T-helper 2 cell (primary cell): ENCODE data around the gene ARMC9.
A peak's percentile ranks its signal among the peaks of the same experiment; 100 is the strongest.
"Not testable (repeated sequence)": the region's sequence is repeated elsewhere in the genome, so short reads cannot be mapped to it uniquely, and the experiment has no call there.

Source experiments
- DNase-seq, 5 experiments: peaks; one replicate each; pipeline versions ENCODE4 v3.0.0 to v3.0.0-alpha.2; 2012 to 2022

The ARMC9 gene

DNA sequence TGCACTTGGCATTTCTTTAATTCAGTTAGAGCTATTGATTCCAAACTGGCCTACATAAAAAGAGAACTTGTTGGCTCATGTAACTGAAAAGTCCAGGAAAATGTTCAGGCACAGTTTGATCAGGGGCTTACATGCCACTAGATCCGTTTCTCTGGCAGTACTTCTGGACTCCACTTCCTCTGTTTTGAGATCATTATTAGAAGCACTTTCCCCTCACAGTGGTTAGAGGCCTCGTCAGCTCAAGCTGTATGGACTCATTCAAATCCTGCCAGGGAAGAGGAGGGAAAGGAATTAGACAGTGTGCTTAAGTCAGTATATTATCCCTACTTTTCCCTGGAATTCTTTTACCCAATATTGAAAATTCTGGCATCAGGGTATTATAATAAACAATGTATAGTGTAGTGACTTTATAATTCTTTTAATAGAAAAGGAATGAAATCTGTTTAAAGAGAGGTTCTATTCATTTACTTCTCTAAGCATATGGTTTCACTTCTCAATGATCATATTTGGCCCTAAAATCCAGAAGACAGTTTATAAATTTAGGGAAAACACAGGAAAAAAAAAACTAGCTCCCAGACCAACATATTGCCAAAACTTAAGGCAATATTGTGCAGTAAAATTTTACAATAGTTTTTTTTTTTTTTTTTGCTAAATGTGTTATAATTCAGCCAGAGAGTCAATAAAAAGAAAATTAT lies 92.0 kb downstream of the ARMC9 start:
- no peak for DNase-seq

- no peak for DNase-seq
These were observed 94.2 kb downstream of the ARMC9 start for GRCh38 chr2:231292472-231293134.

DNA sequence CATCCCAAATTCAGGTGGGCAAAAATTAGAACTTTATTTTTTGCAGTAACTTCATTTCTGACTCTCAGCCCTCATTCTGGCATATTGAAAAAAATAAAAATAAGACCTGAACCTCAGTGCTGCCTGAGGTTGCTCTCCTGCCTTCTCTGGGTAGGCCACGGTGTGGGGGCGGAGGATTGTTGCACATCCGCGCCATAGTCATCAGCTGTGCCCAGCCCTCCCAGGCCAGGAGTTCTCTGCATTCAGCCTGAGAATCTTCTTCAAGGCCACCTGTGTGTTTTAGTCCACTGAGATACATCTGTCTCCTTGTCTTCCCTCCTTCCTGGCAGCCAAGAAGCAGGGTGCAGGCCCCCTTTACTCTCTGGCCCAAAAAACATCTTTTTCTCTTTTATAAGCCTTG lies 94.7 kb downstream of the ARMC9 start:
- no peak for DNase-seq

DNA sequence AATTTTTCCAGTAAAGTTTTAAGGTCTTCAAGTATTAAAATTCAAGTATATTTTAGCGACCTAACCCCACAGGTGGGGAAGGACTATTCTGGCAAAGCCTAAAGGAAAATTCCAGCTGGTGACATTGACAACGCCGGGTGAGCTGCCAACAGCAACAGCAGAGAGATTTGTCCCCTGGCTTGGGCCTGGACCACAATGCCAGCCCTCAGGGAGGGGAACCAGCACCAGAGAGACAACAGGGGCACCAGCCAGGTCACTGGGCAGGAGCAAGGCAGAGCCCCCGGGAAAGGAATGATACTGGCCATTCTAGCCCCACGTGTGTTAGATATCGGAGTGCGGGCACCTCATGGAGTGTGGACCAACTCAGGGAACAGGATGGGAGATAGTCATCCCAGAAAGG lies 95.7 kb downstream of the ARMC9 start:
- no peak for DNase-seq

GRCh38 chr2:231294571-231295362 lies 96.3 kb downstream of the ARMC9 start:
- DNase-seq: no peak

DNA sequence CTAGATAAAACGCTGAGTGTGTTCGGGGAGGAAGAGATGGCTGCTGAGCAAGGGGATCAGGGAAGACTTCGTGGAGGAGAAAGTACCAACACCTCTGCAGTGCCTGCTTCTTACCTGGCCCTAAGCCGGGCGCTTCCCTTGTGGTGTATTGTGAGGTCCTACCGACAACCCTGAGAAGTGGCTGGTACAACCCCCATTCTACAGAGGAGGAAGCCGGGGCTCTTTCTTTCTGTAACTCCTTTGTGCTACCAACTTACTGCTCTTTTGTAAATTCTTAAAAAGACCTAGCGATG lies 96.9 kb downstream of the ARMC9 start:
- no peak for DNase-seq

DNA sequence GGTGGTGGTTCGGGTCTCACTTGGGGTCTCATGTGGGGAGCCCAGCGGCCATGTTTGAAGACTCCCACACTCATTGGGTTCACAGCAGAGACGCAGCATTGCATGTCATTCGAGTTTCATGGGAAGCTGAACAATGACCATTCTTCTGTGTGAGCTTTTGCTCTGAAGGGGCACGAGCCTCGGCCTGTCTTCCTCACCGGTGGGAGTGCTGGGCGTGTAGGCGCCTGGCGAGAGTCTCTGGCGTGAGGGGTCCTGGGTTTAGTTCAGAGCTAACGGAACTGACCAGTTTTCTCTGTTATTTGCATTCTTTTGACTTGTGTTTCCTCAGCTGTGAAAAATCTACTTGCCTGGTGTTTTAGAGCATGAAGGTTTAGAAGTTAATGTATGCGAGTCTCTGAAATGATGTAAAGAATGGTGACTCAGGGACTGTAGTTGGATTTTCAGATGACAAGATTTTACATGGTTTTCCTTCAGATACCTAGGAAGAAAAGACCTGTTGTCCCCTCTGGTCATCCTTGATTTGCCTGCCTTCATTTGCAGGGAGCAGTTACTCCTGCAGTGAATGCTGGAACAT lies 98.1 kb downstream of the ARMC9 start:
- DNase-seq: no peak

DNA sequence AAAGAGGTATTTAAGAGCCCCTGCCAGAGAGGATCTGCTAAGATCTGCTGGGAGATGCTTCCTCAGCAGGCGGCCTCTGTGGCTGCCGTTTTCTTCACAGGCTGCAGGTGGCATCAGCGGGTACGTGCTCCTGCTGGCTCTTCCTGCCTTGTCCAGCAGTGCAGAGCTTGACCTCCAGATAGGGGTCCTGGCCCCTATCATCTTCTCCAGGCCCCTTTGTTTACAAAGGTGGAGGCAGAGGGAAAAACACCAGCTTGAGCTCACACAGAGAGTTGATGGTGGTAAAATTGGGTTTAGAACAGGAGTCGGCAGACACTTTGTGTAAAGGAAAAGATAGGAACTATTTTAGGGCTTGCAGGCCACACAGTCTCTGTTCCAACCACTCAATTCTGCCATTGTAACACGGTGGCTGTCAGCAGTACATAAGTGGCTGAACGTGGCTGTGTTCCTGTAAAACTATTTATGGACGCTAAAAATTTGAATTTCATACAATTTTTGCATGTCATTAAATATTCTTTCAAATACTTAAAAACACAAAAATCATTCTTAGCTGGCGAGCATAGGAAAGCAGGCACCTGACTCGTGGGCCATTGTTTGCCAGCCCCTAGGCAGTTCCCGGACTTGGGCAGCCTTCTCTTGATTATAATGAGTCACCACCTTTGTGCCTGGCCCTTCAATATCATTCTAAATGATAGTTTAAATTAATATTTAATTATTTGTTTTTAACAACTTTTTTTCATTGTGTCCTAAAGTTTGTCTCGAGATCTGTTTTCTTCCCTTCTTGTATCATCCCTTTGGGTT lies 98.9 kb downstream of the ARMC9 start:
- peak in 1 of 5 experiments; percentile 28 for DNase-seq

GRCh38 chr2:231298091-231298490 lies 99.7 kb downstream of the ARMC9 start:
- DNase-seq: no peak

DNA sequence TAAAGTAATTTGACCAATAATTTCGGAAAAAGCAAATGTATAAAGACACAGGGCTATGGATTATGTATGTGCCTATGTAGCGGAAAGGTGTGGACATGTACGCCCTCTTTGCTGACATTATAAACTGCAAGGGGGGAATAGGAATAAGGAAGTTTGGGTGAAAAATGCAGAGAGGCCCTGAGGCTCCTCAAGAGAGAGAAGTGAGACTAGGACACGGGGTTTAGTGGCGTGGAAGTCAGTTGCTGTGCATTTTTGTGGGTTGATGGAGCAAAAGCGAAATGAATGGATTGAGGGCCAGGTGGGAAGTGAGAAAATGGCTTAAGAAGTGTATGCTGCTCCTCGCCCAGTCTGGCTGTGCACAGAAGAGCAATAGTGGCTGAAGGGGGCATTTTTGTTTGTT lies 100.8 kb downstream of the ARMC9 start:
- DNase-seq: no peak

DNA sequence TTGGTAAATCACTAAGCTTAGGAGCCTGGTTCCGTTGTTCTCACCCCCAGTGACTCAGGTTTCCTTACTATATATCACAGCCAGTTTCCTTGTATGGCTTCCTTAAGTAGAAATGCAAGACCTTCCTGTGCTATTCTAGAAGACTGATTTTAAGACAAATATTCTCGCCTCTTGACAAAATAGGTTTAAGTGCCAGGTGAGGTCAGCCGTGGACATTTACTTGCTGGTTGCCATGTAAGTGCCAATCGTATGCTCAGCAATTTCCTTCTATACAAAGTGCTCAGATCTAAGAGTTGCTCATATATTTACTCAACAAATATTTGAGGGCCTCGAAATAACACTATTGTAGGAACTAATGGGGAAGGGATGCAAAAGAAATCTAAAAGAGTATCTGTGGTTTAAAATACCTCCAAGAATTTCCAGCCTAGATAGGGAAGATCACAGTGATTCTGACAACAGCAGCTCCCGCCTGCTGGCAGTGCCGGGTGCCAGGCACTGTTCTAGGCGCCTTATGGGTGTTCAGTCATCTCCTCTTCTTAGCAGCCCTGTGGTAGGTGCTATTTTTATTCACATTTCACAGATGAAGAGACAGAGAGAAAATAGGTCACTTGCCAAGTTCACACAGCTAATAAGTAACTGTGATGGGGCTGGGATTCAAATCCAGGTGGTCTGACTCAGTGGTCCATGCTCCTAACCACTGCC lies 101.7 kb downstream of the ARMC9 start:
- DNase-seq: no peak

- DNase-seq: no peak
These were observed 102.3 kb downstream of the ARMC9 start for GRCh38 chr2:231300722-231301076.

DNA sequence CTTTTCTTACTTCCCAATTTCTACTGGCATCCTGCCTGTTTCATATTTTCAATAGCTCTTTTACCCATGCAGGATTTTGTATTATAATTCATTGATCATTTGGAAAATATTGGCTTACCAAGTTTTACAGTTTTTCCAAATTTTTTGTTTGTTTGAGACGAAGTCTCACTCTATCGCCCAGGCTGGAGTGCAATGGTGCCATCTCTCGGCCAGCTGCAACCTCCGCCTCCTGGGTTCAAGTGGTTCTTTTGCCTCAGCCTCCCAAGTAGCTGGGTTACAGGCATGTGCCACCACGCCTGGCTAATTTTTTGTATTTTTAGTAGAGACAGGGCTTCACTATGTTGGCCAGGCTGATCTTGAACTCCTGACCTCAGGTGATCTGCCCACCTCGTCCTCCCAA lies 105.8 kb downstream of the ARMC9 start:
- DNase-seq: not testable (repeated sequence)

DNA sequence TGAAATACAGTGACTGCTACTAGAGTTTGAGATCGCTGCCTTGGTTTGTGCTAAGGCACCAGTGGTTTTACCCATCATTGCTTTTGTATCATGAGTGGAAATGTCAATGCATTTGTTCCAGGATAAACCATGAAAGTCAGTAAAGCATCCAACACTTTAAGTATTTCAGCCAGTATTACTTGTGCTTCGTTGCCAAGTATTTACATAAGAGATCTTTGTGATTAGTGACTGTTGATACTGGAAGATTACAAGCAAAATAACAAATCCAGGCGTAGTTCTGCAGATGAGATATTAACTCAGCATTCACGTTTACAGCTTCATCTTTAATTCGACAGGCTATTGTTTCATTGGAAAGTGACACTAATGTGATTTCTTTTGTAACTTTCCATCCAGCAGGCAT lies 106.8 kb downstream of the ARMC9 start:
- no peak for DNase-seq

GRCh38 chr2:231306791-231307393 lies 108.5 kb downstream of the ARMC9 start:
- DNase-seq: no peak

DNA sequence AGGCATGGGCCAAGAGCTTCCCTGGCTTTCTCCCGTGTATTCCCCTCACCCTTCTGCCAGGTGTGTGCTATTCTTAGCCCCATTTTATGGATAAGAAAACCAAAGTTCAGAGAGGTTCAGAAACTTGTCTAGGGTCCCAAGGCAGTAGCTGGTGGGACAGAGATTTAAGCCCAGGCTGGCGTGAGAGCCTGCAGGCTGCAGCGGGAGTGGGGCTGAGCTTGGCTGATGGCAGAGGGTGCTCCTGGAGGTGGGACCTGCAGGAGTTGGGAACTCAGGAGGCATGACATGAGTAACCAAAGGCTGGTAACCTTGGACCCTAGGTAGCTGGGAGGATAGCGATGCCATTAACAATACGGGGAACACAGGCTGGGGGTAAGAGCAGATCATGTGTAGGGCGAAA lies 109.8 kb downstream of the ARMC9 start:
- no peak for DNase-seq

DNA sequence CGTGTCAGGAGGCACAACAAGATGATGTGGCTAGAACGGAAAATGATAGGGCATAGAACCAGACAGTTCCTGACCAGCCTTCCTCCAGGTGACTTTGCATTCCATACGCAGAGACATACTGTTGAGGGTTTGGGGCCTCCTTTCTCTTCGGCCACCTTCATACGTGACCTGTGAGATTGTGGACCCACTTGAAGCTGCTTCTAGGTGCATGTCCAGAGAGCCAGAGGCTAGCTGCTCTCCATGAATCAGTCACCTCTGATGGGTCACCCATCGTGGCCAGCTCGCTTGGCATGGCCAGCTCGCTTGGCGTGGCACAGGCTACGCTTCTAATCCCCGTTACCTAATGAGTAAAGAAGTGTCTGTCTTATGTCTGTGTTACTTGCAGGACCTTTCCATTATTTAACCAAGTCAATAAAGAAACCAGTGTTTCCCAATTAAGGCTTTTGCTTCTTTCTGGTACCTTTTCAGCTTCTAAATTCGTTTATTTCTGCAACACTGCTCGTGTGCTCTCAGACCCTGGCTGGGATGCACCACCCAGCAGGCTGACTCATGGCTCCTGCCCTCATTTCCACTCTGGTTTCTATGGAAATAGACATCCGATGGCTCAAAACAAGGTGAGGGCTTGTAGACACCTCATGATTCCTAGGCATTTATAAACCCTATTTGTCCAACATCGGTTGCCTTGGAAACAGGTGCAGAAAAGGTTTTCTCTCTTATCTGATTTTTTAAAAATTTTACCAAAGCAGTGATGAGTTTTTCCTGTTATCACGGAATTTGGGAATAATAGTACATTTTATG lies 110.4 kb downstream of the ARMC9 start:
- DNase-seq: no peak

DNA sequence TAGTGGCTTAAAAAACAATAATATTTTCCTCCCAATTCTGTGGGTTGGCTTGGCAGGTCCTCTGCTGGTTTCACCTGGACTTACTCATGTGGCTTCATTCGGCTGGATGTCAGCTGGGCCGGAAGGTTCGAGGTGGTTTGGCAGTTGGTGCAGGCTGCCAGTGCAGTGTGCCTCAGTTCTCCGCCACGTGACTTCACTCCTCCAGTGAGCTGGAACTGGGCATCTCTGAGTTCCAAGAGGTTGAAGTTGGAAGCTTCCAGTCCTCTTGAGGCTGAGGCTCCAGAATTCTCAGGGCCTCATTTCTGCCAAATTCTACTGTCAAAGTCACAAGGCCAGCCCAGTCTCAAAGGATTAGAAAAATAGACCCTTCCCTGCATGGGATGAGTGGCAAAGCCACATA lies 113.6 kb downstream of the ARMC9 start:
- no peak for DNase-seq

DNA sequence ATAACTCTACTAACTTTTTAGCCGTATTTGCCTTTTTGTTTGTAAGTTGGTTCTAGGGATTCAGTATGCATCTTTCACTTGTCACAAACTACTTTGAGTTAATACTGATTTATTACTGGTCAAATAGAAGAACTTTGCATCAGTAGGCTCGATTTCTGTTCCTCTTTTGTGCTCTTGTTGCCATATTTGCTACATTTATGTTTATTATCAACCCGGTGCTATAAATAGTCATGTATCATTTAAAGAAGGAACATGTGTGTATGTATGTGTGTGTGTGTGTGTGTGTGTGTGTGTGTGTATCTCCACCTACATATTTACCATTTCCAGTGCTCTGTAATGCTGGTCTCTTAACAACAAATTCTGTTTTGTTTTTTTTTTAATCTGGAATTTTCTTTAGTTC lies 117.5 kb downstream of the ARMC9 start:
- no peak for DNase-seq

GRCh38 chr2:231317579-231317978 lies 119.1 kb downstream of the ARMC9 start:
- DNase-seq: no peak

- no peak for DNase-seq
These were observed 120.0 kb downstream of the ARMC9 start for GRCh38 chr2:231318436-231318835.
